GM18507 (cell line): ENCODE results near the gene GDNF.
"Not testable (repeated sequence)": the region's sequence is repeated elsewhere in the genome, so short reads cannot be mapped to it uniquely, and the experiment has no call there.

Experiments used
- DNase-seq: peaks from one replicate; pipeline ENCODE4 v3.0.0; 2011; ENCODE audit warnings: low read depth; ENCODE audit not compliant: insufficient read length; ENCODE audit errors: extremely low spot score
- FAIRE-seq: peaks from 2 replicates; lab custom pipeline; 2011; peaks lifted over from hg19 to GRCh38; lab: Jason Lieb, UNC

The GDNF gene

GRCh38 chr5:37830348-37830747 lies 9.5 kb downstream of the GDNF start:
- no peak for DNase-seq
- no peak for FAIRE-seq

GRCh38 chr5:37825334-37825915 lies 14.4 kb downstream of the GDNF start:
- DNase-seq (no peak), FAIRE-seq (no peak)

- FAIRE-seq, result no peak
Observed at GRCh38 chr5:37823433-37824152, 16.2 kb downstream of the GDNF start.

GRCh38 chr5:37816883-37817282 lies 23.0 kb downstream of the GDNF start:
- no peak for FAIRE-seq
- DNase-seq, result no peak

More at GRCh38 chr5:37823433-37824152, 16.2 kb downstream of the GDNF start:
- DNase-seq, result no peak

- DNase-seq (no peak), FAIRE-seq (no peak)
Observed at GRCh38 chr5:37816331-37816730, 23.5 kb downstream of the GDNF start.

- no peak for FAIRE-seq
Observed at GRCh38 chr5:37815913-37816312, 23.9 kb downstream of the GDNF start.

GRCh38 chr5:37814699-37815098 lies 25.1 kb downstream of the GDNF start:
- DNase-seq (no peak), FAIRE-seq (no peak)

More at GRCh38 chr5:37815913-37816312, 23.9 kb downstream of the GDNF start:
- no peak for DNase-seq

GRCh38 chr5:37812365-37812764 lies 27.5 kb downstream of the GDNF start:
- no peak for DNase-seq
- FAIRE-seq, result no peak

GRCh38 chr5:37811866-37812265 lies 28.0 kb downstream of the GDNF start:
- DNase-seq, result no peak
- no peak for FAIRE-seq

- DNase-seq (no peak), FAIRE-seq (no peak)
Observed at GRCh38 chr5:37810311-37810710, 29.5 kb downstream of the GDNF start.

GRCh38 chr5:37808945-37809344 lies 30.9 kb downstream of the GDNF start:
- DNase-seq (no peak), FAIRE-seq (no peak)

- FAIRE-seq (no peak), DNase-seq (no peak)
Observed at GRCh38 chr5:37807621-37808301, 32.1 kb downstream of the GDNF start.

GRCh38 chr5:37807015-37807414 lies 32.8 kb downstream of the GDNF start:
- FAIRE-seq (no peak), DNase-seq (no peak)

GRCh38 chr5:37806476-37806875 lies 33.4 kb downstream of the GDNF start:
- FAIRE-seq (no peak), DNase-seq (no peak)

- no peak for FAIRE-seq
Observed at GRCh38 chr5:37806016-37806415, 33.8 kb downstream of the GDNF start.

GRCh38 chr5:37804401-37804800 lies 35.4 kb downstream of the GDNF start:
- FAIRE-seq (no peak), DNase-seq (no peak)

More at GRCh38 chr5:37806016-37806415, 33.8 kb downstream of the GDNF start:
- DNase-seq, result no peak

- FAIRE-seq (no peak), DNase-seq (no peak)
Observed at GRCh38 chr5:37803487-37803886, 36.4 kb downstream of the GDNF start.

GRCh38 chr5:37801521-37801920 lies 38.3 kb downstream of the GDNF start:
- FAIRE-seq, result no peak
- DNase-seq, result no peak

- FAIRE-seq, result no peak
Observed at GRCh38 chr5:37799865-37800421, 39.9 kb downstream of the GDNF start.

GRCh38 chr5:37796435-37796834 lies 43.4 kb downstream of the GDNF start:
- FAIRE-seq, DNase-seq: not testable (repeated sequence)

More at GRCh38 chr5:37799865-37800421, 39.9 kb downstream of the GDNF start:
- DNase-seq, result no peak
